Fibroblast of lung (primary cell): ENCODE results near the gene GGT7.

Experiments used
- CTCF ChIP-seq, 2 donors: IDR thresholded peaks in 1 of 2; conservative IDR thresholded peaks in 1 of 2; 1 replicate in 1 of 2; 2 replicates in 1 of 2; pipeline ENCODE4 v1.5.1; 2011 to 2012; ENCODE audit warnings: low read length in 2 of 2, control low read depth in 1 of 2, inconsistent platforms in 1 of 2, low read depth in 1 of 2, mild to moderate bottlenecking in 1 of 2
- EZH2 ChIP-seq: IDR thresholded peaks from 2 replicates; pipeline ENCODE4 v1.5.1; 2012; ENCODE audit warnings: low read length, control low read depth, mild to moderate bottlenecking; ENCODE audit errors: missing control alignments

GRCh38 chr20:34894723-34895122 lies 22.1 kb upstream of the GGT7 start:
- TF ChIP-seq CTCF (conservative IDR thresholded peaks at IDR 0.05 in 1 of 2, IDR thresholded peaks at IDR 0.05 in 1 of 2; ENCODE audit: low read depth in 1 of 2, low read length in 2 of 2) (no peak), EZH2 (no peak)
